ENCODE data around the gene CDC23. TPM values are rescaled to one million over a fixed set of nuclear protein-coding genes. Genes with fewer than 3 reads are reported as not detected.
"Not testable (repeated sequence)": the region's sequence is repeated elsewhere in the genome, so short reads cannot be mapped to it uniquely, and the experiment has no call there.

Gene CDC23
- polyA plus RNA-seq, 1 donor from 2014 or later = 16.1 TPM

DNA sequence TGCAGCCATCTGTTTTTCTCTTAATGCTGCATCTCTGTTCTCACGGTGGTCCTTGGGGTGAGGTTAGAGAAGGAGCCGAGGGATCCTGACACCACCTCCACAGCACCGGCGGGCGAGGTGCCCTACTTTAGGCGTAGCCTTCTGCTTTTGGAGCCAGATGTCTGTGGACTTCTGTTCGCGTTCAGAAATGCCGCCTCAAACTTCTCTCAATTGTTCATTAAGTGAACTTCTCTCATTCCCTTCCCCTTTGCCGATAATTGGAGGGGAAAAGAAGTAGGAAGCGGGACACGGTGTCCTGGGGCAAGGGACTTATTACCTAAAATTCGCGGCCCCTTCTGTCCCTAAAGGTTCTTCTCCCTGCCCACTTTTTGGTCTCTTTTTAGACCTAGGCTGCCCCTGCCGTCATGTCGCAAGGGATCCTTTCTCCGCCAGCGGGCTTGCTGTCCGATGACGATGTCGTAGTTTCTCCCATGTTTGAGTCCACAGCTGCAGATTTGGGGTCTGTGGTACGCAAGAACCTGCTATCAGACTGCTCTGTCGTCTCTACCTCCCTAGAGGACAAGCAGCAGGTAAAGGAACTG, 33.8 kb downstream of the CDC23 start:
- Mint-ChIP-seq H3K4me3 (peak overlapping the region in 3 of 4 donors; percentile 38 to 64 (median 54)), H3K36me3 (no peaks in the 10 kb centered on the region), H3K27me3 (no peaks in the 10 kb centered on the region), H3K4me1 (peaks cover 0 to 10% (median 8%) of the 10 kb centered on the region in 3 donors), H3K27ac (no peak overlapping the region), H3K9me3 (no peaks in the 10 kb centered on the region)

DNA sequence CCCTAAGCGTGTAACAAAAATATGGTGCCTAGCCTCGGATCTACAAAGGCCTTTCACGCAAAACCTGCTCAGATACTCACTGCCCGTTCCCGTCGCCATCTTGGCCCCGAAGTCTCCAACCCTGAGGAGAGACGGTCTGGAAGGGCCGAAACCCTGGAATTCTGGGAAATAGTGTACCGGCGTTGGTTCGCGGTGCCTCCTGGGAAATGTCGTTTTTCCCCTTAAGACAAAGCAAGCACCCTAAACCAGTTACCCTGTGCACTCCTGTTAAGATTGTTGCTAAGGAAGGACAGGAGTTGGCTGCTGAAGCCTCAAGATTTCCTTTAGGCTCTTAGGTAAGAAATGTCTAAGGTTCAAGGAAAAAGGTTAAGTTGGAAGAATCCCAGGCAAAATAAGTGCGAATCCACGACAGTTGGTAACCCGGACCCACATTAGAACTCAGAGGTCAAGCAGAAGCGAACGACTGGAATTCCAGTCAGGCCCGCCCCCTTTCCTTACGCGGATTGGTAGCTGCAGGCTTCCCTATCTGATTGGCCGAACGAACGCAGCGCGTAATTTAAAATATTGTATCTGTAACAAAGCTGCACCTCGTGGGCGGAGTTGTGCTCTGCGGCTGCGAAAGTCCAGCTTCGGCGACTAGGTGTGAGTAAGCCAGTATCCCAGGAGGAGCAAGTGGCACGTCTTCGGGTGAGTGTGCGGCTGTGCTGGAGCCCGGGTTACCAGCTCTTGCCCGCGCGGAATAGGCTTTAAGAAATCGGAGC, 34.4 kb downstream of the CDC23 start, which contains the start of the genes BRD8 and KIF20A:
BRD8 (minus strand) TSS at position 115 of the 761 bp plus-strand sequence; CDS start at position 99, 16 bp downstream.
KIF20A (plus strand) TSS at position 597 of the 761 bp plus-strand sequence. CDS start 569 bp downstream, outside the sequence.
- H3K27me3 Mint-ChIP-seq = no peaks in the 10 kb centered on the region
- no peaks in the 10 kb centered on the region for H3K36me3 Mint-ChIP-seq
- no peaks in the 10 kb centered on the region for H3K9me3 Mint-ChIP-seq
- H3K4me3 Mint-ChIP-seq = peak within 1 kb of the TSS in 3 of 4 donors; percentile 38 to 64 (median 54)
- peak within 1 kb of the TSS in 1 of 3 donors; percentile 12 for H3K27ac Mint-ChIP-seq
- peaks cover 0 to 10% (median 8%) of the 10 kb centered on the region in 3 donors for H3K4me1 Mint-ChIP-seq

DNA sequence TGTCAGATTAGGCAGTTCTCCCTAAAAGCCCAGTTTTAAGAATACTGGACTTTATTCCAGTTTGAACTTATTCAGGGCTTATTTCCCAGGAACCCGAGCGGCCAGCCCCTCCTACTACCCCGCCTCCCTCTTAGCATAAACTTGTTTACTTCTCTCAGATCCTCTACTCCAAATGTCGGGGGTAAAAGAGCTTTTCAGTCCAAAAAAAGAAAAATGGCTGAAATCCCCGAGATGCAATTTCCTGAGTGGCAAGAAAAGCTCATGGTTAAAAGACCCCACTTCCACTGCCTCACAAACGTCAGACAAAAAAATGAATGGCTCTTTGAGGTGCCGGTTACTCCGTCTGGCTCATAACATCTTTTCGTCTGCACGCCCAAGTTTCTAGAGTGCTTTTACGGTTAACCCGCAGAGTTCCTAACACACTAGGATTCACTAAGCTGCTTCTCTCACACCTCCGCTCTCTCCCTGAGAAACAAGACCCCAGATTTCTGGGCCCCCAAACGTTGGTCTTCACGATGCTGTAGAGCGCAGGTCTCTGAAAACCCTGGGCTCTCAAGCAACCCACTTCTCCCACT, 35.1 kb downstream of the CDC23 start:
- Mint-ChIP-seq H3K4me1 (peaks cover 0 to 10% (median 9%) of the 10 kb centered on the region in 3 donors), H3K4me3 (no peak overlapping the region), H3K9me3 (no peaks in the 10 kb centered on the region), H3K36me3 (no peaks in the 10 kb centered on the region), H3K27ac (no peak overlapping the region), H3K27me3 (no peaks in the 10 kb centered on the region)

DNA sequence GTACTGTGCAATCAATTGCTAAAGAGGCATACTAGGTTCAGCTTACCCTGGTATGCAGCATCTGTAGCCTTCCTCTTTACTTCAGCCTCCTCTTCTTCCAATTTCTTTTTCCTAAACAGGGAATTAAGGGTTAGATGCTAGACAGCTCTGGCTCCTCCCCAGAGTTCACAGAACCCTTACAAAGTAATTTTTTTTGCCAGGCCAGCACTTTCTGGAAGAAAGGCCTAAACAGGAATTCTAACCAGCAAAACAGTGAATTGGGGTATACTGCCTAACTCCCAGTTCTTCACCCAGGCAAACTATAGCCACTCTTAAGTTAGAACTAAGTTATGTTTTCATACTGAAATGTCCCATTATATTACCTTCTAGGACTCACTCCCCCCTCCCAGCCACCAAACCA, 42.8 kb downstream of the CDC23 start:
- Mint-ChIP-seq H3K9me3 (no peaks in the 10 kb centered on the region), H3K36me3 (peaks cover 7% of the 10 kb centered on the region), H3K4me1 (peaks cover 0 to 1% (median 0%) of the 10 kb centered on the region in 3 donors)

DNA sequence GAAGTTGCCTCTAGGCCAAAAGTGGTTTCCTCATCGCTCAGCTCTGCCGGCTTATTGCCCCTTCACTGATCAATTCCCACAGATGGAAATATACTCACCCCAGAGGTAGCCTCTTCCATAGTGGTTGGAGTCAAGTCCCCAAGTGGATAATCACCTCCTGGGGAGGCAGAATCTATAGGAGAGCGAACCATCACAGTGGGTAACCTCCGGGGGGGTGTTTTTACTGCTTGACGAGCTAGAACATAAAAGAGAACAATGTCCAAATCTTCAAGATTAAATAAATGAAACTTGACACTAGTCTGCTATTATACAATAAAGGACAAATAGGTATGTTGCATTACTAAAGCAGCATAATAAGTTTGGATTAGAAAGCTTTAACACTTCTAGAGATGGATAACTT, 44.0 kb downstream of the CDC23 start:
- no peaks in the 10 kb centered on the region for H3K9me3 Mint-ChIP-seq
- peaks cover 0 to 1% (median 0%) of the 10 kb centered on the region in 3 donors for H3K4me1 Mint-ChIP-seq
- no peak overlapping the region for H3K27ac Mint-ChIP-seq
- no peak overlapping the region for H3K4me3 Mint-ChIP-seq
- H3K36me3 Mint-ChIP-seq = peaks cover 7% of the 10 kb centered on the region
- no peaks in the 10 kb centered on the region for H3K27me3 Mint-ChIP-seq

More for the DNA sequence above, 42.8 kb downstream of the CDC23 start:
- H3K27me3 Mint-ChIP-seq = no peaks in the 10 kb centered on the region
- no peak overlapping the region for H3K4me3 Mint-ChIP-seq
- H3K27ac Mint-ChIP-seq = no peak overlapping the region

DNA sequence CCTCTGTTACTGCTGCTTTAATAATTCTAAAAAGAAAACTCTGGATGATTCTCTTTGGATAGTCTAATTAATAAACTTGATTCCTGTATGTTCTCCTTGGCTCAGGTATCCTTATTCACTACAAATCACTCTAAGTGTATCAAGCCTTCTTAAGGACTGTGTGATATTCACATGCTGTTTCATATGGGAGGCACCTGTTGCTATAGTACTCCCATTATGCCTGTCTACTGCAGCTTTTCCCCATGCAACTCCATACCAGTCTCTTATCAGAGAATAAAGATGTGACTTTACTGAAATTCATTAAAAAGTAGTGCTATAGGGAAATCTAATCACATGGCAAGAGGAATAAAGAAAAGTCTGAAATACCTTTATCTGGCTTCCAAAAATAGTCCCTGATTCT, 49.4 kb downstream of the CDC23 start:
- Mint-ChIP-seq H3K27ac (no peak overlapping the region), H3K27me3 (no peaks in the 10 kb centered on the region), H3K9me3 (no peaks in the 10 kb centered on the region), H3K4me3 (no peak overlapping the region), H3K4me1 (peaks cover 0 to 2% (median 0%) of the 10 kb centered on the region in 3 donors), H3K36me3 (peaks cover 13% of the 10 kb centered on the region)

DNA sequence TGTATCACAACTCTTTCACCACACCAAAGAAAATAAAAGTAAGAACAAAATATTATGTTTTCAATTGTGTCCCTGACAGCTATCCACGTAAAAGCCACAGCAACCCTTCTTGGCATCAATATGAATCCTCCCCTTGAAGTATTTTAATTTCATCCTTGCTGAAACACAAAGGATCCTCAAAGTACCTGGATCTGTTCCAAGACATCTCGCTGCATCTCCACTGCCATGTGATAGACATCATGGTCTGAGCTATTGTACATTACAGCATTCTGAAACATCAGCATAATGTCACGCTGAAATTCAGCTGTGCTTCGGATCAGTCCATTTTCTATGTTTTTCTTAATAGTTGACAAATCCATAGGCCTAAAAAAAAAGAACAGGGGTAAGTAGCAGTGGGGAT, 52.4 kb downstream of the CDC23 start:
- H3K9me3 Mint-ChIP-seq = no peaks in the 10 kb centered on the region
- no peaks in the 10 kb centered on the region for H3K27me3 Mint-ChIP-seq
- H3K36me3 Mint-ChIP-seq = peaks cover 17% of the 10 kb centered on the region
- no peak overlapping the region for H3K27ac Mint-ChIP-seq
- H3K4me1 Mint-ChIP-seq = peaks cover 0 to 2% (median 0%) of the 10 kb centered on the region in 3 donors
- H3K4me3 Mint-ChIP-seq = no peak overlapping the region

DNA sequence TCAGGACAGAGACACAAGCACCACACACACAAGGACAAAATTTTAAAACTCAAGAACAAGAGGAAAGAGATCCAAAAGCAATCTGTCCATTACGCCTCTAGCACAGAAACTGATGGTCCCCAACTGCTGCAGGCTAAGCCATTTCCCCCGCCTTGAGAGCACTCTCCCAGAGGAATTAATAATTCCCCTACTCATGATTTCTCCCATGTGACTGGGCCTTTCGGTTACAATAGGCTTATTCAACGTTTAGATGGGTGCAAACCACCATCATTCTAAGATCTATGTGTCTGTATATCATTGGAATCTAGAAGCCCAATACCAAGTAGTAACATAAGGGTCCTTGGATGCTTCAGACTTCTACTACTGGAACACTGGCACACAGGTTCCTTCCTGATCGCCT, 53.5 kb downstream of the CDC23 start:
- Mint-ChIP-seq H3K4me3 (no peak overlapping the region), H3K36me3 (peaks cover 17% of the 10 kb centered on the region), H3K4me1 (peaks cover 0 to 2% (median 0%) of the 10 kb centered on the region in 3 donors), H3K27me3 (no peaks in the 10 kb centered on the region), H3K9me3 (no peaks in the 10 kb centered on the region), H3K27ac (no peak overlapping the region)

DNA sequence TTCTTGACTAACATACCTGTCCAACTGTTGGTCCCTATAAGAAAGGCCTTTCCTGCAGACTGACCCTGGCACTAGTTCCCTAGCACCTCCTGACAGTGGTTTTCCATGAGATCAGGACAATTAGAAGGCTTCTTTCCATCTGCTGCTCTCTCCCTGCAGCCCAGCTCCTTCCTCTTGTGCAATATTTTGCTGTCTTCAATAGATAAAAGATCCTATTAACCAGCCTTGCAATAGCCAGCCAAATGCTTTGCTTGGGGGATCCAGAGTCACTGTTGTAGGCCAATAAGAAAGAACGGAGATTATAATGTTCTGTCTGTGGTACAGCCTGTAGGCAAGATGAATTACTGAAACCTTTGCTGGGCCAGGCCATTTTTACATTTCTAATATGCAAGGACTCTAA, 55.5 kb downstream of the CDC23 start:
- peaks cover 16% of the 10 kb centered on the region for H3K36me3 Mint-ChIP-seq
- H3K4me1 Mint-ChIP-seq = no peaks in the 10 kb centered on the region
- no peaks in the 10 kb centered on the region for H3K9me3 Mint-ChIP-seq
- H3K4me3 Mint-ChIP-seq = no peak overlapping the region
- no peaks in the 10 kb centered on the region for H3K27me3 Mint-ChIP-seq
- no peak overlapping the region for H3K27ac Mint-ChIP-seq

DNA sequence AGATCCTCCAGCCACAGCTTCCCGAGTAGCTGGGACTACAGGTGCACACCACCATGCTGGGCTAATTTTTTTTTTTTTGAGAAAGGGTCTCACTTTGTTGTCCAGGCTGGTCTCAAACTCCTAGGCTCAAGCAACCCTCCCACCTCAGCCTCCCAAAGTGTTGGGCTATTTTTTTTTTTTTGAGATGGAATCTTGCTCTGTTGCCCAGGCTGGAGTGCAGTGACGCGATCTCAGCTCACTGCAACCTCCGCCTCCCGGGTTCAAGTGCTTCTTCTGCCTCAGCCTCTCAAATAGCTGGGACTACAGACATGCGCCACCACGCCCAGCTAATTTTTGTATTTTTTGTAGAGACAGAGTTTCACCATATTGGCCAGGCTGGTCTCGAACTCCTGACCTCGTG, 57.1 kb downstream of the CDC23 start:
- not testable (repeated sequence) for H3K27me3 Mint-ChIP-seq, H3K4me1 Mint-ChIP-seq, H3K27ac Mint-ChIP-seq, H3K9me3 Mint-ChIP-seq, H3K4me3 Mint-ChIP-seq
- peaks cover 15% of the 10 kb centered on the region for H3K36me3 Mint-ChIP-seq

DNA sequence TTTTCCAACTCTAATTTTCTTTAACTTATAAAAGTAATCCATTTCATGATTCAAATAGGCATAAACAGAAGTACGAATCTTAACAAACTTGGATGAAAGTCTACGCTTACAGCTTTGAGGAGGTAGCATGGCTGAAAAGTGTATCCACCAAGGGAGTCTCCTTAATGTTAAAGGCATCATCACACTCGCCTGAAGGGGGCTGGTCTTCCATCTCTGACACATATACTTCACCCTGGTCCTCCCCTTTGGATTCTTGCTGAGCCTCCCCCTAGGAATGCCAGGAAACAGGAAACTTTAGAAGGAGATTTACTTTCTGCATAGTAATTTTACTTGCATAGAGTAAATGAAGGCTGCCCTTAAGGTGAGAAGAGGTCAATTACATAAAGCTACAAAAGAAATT, 63.6 kb downstream of the CDC23 start:
- Mint-ChIP-seq H3K4me1 (no peaks in the 10 kb centered on the region), H3K36me3 (no peaks in the 10 kb centered on the region), H3K4me3 (no peak overlapping the region), H3K27ac (no peak overlapping the region), H3K9me3 (no peaks in the 10 kb centered on the region), H3K27me3 (no peaks in the 10 kb centered on the region)

DNA sequence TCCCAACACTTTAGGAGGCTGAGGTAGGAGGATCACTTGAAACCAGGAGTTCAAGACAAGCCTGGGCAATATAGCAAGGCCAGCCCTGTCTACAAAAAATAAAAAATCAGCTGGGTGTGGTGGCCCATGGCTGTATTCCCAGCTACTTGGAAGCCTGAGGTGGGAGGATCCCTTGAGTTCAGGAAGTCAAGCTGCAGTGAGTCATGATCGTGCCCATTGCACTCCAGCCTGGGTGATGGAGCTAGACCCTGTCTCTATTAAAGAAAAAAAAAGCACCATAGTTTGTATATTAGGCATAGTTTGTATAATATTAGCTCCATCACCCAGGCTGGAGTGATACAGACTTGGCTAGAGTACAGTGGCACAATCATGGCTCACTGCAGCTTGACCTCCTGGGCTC, 64.3 kb downstream of the CDC23 start:
- Mint-ChIP-seq H3K27ac (no peak overlapping the region), H3K36me3 (no peaks in the 10 kb centered on the region), H3K4me1 (no peaks in the 10 kb centered on the region), H3K4me3 (no peak overlapping the region), H3K9me3 (no peaks in the 10 kb centered on the region), H3K27me3 (no peaks in the 10 kb centered on the region)

DNA sequence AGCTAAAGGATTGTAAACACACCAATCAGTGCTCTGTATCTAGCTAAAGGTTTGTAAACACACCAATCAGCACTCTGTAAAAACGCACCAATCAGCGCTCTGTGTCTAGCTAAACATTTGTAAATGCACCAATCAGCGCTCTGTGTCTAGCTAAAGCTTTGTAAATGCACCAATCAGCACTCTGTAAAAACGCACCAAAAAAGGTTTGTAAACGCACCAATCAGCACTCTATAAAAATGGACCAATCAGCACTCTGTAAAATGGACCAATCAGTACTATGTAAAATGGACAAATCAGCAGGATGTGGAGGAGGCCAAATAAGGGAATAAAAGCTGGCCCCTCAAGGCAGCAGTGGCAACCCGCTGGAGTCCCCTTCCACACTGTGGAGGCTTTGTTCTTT, 69.5 kb downstream of the CDC23 start:
- H3K4me1 Mint-ChIP-seq, H3K9me3 Mint-ChIP-seq, H3K4me3 Mint-ChIP-seq, H3K27ac Mint-ChIP-seq, H3K27me3 Mint-ChIP-seq, H3K36me3 Mint-ChIP-seq: not testable (repeated sequence)

DNA sequence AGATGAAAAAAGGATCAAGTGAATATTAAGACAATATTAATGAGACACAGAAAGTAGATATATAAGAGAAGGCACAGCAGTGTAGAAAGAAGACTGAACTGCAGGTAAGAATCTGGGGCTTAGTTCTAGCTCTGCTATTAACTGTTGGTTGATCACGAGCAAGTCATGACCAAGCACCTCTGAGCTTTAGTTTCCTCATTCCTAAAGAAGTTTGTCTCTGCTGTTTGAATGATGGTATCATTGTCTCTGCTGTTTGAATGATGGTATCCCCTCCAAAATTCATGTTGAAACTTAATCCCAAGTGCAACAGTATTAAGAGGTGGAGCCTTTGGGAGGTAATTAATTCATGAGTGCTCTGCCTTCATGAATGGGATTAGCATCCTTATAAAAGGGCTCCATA, 71.4 kb downstream of the CDC23 start:
- Mint-ChIP-seq H3K27ac (no peak overlapping the region), H3K4me1 (peaks cover 0 to 8% (median 2%) of the 10 kb centered on the region in 3 donors), H3K9me3 (no peaks in the 10 kb centered on the region), H3K4me3 (no peak overlapping the region), H3K27me3 (peaks cover 3% of the 10 kb centered on the region), H3K36me3 (peaks cover 1% of the 10 kb centered on the region)

DNA sequence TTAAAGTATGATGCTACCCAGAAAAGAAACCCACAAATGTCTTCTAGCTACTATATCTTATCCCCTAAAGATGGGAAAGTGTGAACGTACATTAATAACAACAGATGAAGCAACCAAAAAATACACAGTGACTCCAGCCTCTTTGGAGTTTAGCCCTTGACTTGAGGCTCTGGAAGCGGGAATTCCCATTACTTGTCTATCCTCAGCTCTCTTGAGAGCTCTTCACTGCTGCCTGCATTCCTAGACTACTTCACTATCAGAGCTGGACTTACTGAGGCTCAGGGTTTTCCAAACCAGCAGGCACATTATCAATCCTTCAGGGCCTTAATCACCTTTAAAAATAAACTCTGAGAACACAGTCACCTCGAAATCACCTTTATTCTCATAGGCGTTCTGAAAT, 72.9 kb downstream of the CDC23 start:
- Mint-ChIP-seq H3K9me3 (no peaks in the 10 kb centered on the region), H3K27me3 (peaks cover 3% of the 10 kb centered on the region), H3K4me3 (peak overlapping the region in 1 of 4 donors; percentile 9), H3K4me1 (peaks cover 0 to 8% (median 2%) of the 10 kb centered on the region in 3 donors), H3K27ac (no peak overlapping the region), H3K36me3 (peaks cover 1% of the 10 kb centered on the region)
